Measurements from ENCODE around the gene ACOT8. TPM values are rescaled to one million over a fixed set of nuclear protein-coding genes. Genes with fewer than 3 reads are reported as not detected.

ACOT8 gene
- total and polyA plus RNA-seq, 10 of the 15 experiments (the other 5 are each of a cell fraction or from before 2014, with no cell fraction given), result 5.1 to 47.9 (median 31.8) TPM

- TF ChIP-seq CUX1 (IDR thresholded peaks at IDR 0.05; ENCODE audit: insufficient replicate concordance, low read depth, low read length) (no peak), PKNOX1 (IDR thresholded peaks at IDR 0.05) (peak; percentile 100), E4F1 (IDR thresholded peaks at IDR 0.05; ENCODE audit: borderline replicate concordance, partially characterized antibody) (peak; percentile 92), NRF1 (conservative IDR thresholded peaks at IDR 0.05; ENCODE audit: low read depth, low read length) (no peak), NBN (IDR thresholded peaks at IDR 0.05) (no peak; the same call in 1 of the 2 replicates), NFYA (IDR thresholded peaks at IDR 0.05; ENCODE audit: borderline replicate concordance, low read depth, low read length) (peak; percentile 99), CBX5 (IDR thresholded peaks at IDR 0.05; ENCODE audit: low read depth) (no peak)
Measured at GRCh38 chr20:45857114-45857881, at the start of gene ACOT8, which contains the start of gene ZSWIM3 (continued).

Measured in GM12878 (cell line).